Measurements from ENCODE around the gene TUBA4B. TPM values are rescaled to one million over a fixed set of nuclear protein-coding genes. Genes with fewer than 3 reads are reported as not detected.

The TUBA4B gene
- total and polyA plus RNA-seq, 2 of the 4 experiments (the other 2 are of a cell fraction): not detected

GRCh38 chr2:219261024-219261855 lies 8.2 kb downstream of the TUBA4B start (continued):
- TF ChIP-seq POLR2A (IDR thresholded peaks at IDR 0.05; ENCODE audit: low read depth, low read length): no peak

- DNase-seq: no peak
- H3K4me2 ChIP-seq (ENCODE audit: low read depth, low read length): no peak overlapping the region
- H3K9ac ChIP-seq (ENCODE audit: low read depth, low read length): no peak overlapping the region
- H3K23ac ChIP-seq (ENCODE audit: low read depth, low read length): no peak overlapping the region
- no peak overlapping the region for H2AK5ac ChIP-seq (ENCODE audit: low read depth, low read length)
- WGBS, 2 experiments (ENCODE audit: extremely low coverage in 2 of 2, insufficient read length in 1 of 2): 83% methylated on average over 1 of the region's 5 CpGs; no CpG with 5 or more reads in 1 of the 2 experiments
- H3K4ac ChIP-seq (ENCODE audit: low read depth, low read length): no peak overlapping the region
- no peak for ATAC-seq (ENCODE audit: low read depth)
- H3K18ac ChIP-seq (ENCODE audit: low read depth, low read length): no peak overlapping the region
- no TSS peak for BruUV-seq (replicated peaks)
- H3K14ac ChIP-seq (replicated peaks; ENCODE audit: low read depth, low read length): no peak overlapping the region
- H3K27ac ChIP-seq (ENCODE audit: insufficient read depth, low read length): no peak overlapping the region
- H4K8ac ChIP-seq (ENCODE audit: low read depth in 2 of 2, low read length in 2 of 2): no peak overlapping the region
- H4K20me1 ChIP-seq (ENCODE audit: insufficient read depth, low read length): no peaks in the 10 kb centered on the region
- no peak overlapping the region for H3K56ac ChIP-seq (ENCODE audit: extremely low read depth, insufficient read depth, low read length)
- no peak overlapping the region for H2BK5ac ChIP-seq (ENCODE audit: low read depth, low read length, poor library complexity, severe bottlenecking)
- H3K27me3 ChIP-seq (ENCODE audit: control insufficient read depth, insufficient read depth, low read length): peaks cover 35% of the 10 kb centered on the region
- no peaks in the 10 kb centered on the region for H3K4me1 ChIP-seq (ENCODE audit: control insufficient read depth, insufficient read depth, low read length)
- POLR2A ChIA-PET (ENCODE audit: unreplicated experiment): no interaction called here
- H2BK20ac ChIP-seq (ENCODE audit: low read depth, low read length): no peak overlapping the region
- intact Hi-C loops (cut with micrococcal nuclease): no loop called here
- H2AK9ac ChIP-seq (replicated peaks; ENCODE audit: low read depth, low read length, poor library complexity): no peak overlapping the region
- H3K79me1 ChIP-seq (ENCODE audit: low read depth in 1 of 2, low read length in 2 of 2): no peaks in the 10 kb centered on the region
- H2BK120ac ChIP-seq (ENCODE audit: low read depth, low read length): no peak overlapping the region
- H3K36me3 ChIP-seq (ENCODE audit: control insufficient read depth, insufficient read depth, low read length): no peaks in the 10 kb centered on the region
- dilution Hi-C loops (cut with HindIII; ENCODE audit: low sequenced_read_pairs, unreplicated experiment): no loop called here
- no peaks in the 10 kb centered on the region for H3K9me3 ChIP-seq (ENCODE audit: control insufficient read depth, insufficient read depth, low read length)
- in situ Hi-C loops (cut with MboI; ENCODE audit: low sequenced_read_pairs): no loop called here
- no peak overlapping the region for H4K5ac ChIP-seq (ENCODE audit: low read depth, low read length)
- no peak overlapping the region for H2AFZ ChIP-seq (replicated peaks; ENCODE audit: low read length, poor library complexity)
- CTCF ChIA-PET: interaction anchor here (0.8 to 1.1 kb wide), 2 partner anchors 12 to 13 kb away, joined by 3 to 4 read pairs; partner anchors contain the start of gene DNAJB2
- TF ChIP-seq MAZ (IDR thresholded peaks at IDR 0.05; ENCODE audit: borderline replicate concordance, low read depth, low read length) (no peak), RFX5 (IDR thresholded peaks at IDR 0.05; ENCODE audit: low read depth, low read length) (no peak), RCOR1 (IDR thresholded peaks at IDR 0.05; ENCODE audit: insufficient replicate concordance, low read length) (no peak), NFE2L2 (IDR thresholded peaks at IDR 0.05; ENCODE audit: low read depth, low read length) (no peak), MXI1 (IDR thresholded peaks at IDR 0.05; ENCODE audit: borderline replicate concordance, low read depth, low read length) (no peak), CEBPB (IDR thresholded peaks at IDR 0.05; ENCODE audit: low read depth, low read length) (no peak), CHD1 (IDR thresholded peaks at IDR 0.05; ENCODE audit: low read depth, low read length) (no peak), POLR2A (IDR thresholded peaks at IDR 0.05; ENCODE audit: low read depth, low read length) (no peak), BHLHE40 (IDR thresholded peaks at IDR 0.05; ENCODE audit: low read depth, low read length) (no peak)
- H3K9me1 ChIP-seq (ENCODE audit: insufficient read depth, low read length): no peaks in the 10 kb centered on the region
- no peak overlapping the region for H4K91ac ChIP-seq (ENCODE audit: insufficient read depth, low read depth, low read length)
- no peak overlapping the region for H2BK15ac ChIP-seq (ENCODE audit: low read depth, low read length)
- H3K4me3 ChIP-seq (ENCODE audit: insufficient read depth, low read depth, low read length): no peak overlapping the region
Measured at GRCh38 chr2:219266232-219266631, 13.2 kb downstream of the TUBA4B start.
